SK-N-DZ (cell line): Measurements from ENCODE around the gene TRIM56.
"Not testable (repeated sequence)": the region's sequence is repeated elsewhere in the genome, so short reads cannot be mapped to it uniquely, and the experiment has no call there.

Experiments
- DNase-seq: peaks from one replicate; pipeline ENCODE4 v3.0.0-alpha.2; 2015; ENCODE audit warnings: low spot score

Gene TRIM56

GRCh38 chr7:101092266-101092905 lies 7.1 kb downstream of the TRIM56 start:
- DNase-seq = not testable (repeated sequence)

DNA sequence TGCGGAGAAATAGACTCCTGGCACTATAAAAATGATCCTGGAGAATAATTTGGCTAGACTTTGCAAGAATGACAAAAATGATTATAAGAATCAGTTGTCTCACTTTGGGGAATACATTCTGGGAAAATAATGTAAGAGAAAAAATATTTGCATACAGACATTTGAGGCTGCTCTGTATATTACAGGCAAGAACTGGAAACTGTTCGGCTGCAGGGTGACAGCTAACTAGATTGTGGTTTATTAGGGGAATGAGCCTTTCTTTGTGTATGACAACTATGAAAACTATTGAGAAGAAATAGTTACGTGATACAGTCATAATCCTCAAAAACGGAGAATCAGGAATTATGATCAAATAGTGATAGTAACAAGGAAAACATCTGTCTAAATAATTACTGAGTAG lies 8.6 kb downstream of the TRIM56 start:
- DNase-seq = no peak

DNA sequence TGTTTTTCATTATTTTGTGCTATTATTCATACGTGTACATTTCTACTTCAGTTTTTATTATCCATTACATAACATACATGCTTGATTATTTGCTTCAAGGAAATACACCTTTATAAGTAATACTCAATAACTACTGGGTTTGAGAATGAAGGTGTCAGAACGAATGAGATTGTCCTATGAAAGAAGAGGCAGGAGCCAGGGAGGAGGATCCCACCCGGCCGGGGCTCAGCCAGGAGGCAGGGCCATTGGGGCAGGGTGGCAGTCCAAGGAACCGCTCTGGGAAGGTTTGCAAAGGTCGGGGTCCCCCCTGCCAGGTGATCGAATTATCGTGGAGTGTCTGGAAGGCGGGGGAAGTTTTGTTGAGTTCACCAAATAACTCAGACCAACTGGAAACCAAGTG lies 9.1 kb downstream of the TRIM56 start:
- DNase-seq = no peak

- peak; percentile 31 for DNase-seq
Observed at GRCh38 chr7:101094791-101095375, 9.6 kb downstream of the TRIM56 start.

DNA sequence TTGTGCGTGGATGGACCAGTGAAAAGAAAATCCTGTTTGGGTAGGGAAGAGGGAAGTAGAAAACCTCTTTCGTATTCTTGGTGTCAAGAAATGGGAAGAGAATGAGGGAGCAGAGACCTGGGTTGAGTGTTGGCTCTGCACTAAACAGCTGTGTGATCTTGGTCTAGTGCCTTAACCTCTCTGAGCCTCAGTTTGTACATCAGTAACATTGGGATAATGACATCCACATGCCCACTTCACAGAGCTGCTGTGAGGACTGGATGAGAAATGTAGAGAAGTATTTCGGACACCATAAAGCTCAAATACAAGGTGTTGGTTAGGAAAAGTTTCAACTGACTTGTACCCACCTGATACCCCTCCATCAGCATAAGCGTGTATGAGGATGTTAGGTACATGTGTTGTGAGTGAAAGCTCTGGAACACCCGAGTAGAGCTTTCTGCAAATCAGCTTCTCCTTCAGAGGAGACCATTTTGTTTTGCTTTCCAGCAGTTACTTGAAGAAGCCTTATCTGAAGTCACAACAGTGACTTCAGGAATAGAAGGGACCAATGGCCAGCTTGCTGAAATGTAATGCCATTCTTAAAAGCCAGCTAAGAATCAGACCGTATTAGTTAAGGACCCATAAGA lies 11.2 kb downstream of the TRIM56 start:
- no peak for DNase-seq

DNA sequence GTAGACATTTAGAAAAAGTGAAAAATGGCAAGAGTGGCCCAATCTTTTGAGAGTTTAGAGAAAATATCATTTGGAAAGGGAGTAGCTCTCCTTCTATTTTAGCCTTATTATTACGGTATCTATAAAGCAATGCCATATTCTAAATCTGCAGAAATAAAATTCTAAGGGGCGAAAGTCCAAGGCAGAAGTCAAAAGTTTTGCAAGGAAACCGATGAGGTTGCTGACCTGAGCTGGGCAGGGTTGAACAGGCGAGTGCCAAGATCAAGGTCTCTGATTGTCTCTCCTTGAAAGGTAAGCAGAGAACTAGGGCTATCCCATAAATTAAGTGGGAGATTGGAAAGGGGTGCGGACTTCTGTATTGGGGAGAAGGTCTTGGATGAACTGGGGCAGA lies 11.7 kb downstream of the TRIM56 start:
- DNase-seq = no peak

- DNase-seq = no peak
Observed at GRCh38 chr7:101097561-101097960, 12.3 kb downstream of the TRIM56 start.

DNA sequence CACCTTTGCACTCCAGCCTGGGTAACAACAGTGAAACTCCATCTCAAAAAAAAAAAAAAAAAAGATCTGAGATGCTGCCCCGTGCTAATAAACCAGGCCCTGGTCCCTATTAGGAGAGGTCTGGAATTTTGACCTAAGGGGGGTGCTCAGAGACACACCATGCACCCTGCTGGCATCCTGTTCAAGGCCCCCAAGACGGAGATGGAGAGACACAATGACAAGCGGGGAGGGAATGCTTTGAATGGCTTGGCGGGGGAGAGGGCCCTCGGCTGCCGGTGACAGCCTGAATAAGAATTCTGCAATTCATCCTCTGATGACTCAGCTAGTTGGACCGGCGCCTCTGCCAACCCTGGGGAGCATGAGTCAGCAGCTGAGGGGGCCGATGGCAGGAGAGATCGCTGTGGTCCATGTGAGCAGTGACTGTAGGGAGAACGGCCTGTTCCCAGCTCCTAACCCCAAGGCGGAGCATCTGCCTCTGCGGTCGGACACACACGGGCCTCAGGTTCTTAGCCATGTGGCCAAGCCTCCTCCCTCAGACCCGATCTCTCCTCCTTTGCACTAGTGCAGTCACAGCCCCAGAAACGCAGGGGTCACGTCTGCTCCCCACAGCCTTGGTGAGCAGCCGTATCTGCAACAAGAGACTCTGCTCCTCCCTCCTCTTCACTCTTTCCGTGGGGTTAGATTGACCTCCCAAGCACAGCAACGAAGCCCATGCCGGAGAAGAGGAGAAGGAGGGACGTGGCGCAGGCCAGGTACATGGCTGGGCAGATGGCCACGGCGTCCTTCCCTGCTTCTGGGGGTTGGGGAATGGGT lies 14.9 kb downstream of the TRIM56 start:
- DNase-seq = peak; percentile 72

- no peak for DNase-seq
Observed at GRCh38 chr7:101100858-101101847, 15.9 kb downstream of the TRIM56 start.

- DNase-seq = no peak
Observed at GRCh38 chr7:101102026-101102425, 16.7 kb downstream of the TRIM56 start.

GRCh38 chr7:101103701-101104100 lies 18.4 kb downstream of the TRIM56 start:
- DNase-seq = not testable (repeated sequence)

GRCh38 chr7:101104193-101104713 lies 19.0 kb downstream of the TRIM56 start:
- DNase-seq = no peak

DNA sequence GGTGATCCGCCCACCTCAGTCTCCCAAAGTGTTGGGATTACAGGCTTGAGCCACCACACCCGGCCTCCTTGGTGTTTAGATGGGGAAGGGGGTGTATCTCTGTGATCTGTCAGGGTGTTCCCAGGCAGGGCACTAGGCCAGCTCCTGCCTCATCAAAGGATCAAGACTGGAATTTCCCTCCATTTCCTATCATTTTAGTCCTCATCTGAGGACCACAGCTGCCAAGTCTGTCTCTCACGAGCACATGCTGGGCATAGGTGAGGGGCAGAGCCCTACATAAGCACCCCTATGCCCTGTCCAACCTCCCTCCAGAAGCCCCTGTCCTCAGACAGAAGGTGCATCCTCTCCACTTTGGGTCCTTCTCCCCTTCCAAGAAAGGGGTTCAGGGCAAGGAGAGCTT lies 19.5 kb downstream of the TRIM56 start:
- no peak for DNase-seq

DNA sequence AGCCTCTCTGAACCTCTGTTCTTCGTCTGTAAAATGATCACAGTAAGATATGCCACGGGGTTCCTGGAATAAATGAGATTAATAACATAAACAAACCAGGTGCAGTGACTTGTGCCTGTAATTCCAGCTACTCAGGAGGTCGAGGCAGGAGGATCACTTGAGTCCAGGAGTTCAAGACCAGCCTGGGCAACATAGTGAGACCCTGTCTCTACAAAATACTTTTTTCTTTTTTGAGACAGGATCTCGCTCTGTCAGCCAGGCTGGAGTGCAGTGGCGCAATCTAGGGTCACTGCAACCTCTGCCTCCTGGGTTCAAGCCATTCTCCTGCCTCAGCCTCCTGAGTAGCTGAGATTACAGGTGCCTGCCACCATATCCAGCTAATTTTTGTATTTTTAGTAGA lies 20.0 kb downstream of the TRIM56 start:
- not testable (repeated sequence) for DNase-seq

GRCh38 chr7:101106386-101106785 lies 21.1 kb downstream of the TRIM56 start:
- peak; percentile 57 for DNase-seq

GRCh38 chr7:101108330-101108857 lies 23.1 kb downstream of the TRIM56 start:
- no peak for DNase-seq

DNA sequence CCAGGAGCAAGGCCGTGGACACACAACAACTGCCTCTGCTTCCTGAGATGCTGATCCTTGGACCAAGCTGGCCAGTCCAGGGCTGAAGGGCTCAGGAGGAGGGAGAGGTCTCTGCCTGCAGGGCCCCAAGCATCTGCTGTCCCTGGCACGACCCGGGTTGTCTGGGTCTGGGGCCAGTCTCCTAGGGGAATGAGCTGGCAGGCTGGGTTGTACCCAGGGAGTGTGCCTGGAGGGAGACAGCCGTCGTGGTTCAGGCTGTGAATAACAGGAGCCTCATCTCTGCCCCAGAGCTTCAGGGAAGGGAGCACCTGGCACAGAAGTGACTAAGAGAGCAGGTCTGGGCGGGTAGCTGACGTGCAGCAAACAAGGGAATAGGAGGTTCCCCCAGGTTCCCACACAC lies 23.7 kb downstream of the TRIM56 start:
- no peak for DNase-seq

GRCh38 chr7:101109368-101109767 lies 24.1 kb downstream of the TRIM56 start:
- no peak for DNase-seq

GRCh38 chr7:101111261-101111660 lies 26.0 kb downstream of the TRIM56 start:
- no peak for DNase-seq

- DNase-seq = no peak
Observed at GRCh38 chr7:101112233-101112632, 27.0 kb downstream of the TRIM56 start.

- not testable (repeated sequence) for DNase-seq
Observed at GRCh38 chr7:101113140-101113539, 27.9 kb downstream of the TRIM56 start.
